PC-3 (cell line): ENCODE results near the gene PAK3.

Experiments used
- CTCF ChIP-seq: fragments of 300-600 bp; sonication (generic); conservative IDR thresholded peaks from 2 replicates; pipeline ENCODE4 v1.5.1; 2017; ENCODE audit warnings: antibody characterized with exemption, low read depth, mild to moderate bottlenecking, low read length
- EZH2 ChIP-seq: fragments of 300-600 bp; sonication (generic); IDR thresholded peaks from one replicate; pipeline ENCODE4 v1.6.1; 2017; ENCODE audit warnings: antibody characterized with exemption, mild to moderate bottlenecking, low read length; ENCODE audit not compliant: unreplicated experiment

- TF ChIP-seq EZH2 (no peak), CTCF (no peak)
These were observed 27.7 kb downstream of the PAK3 start for GRCh38 chrX:111123606-111124179.
